GDM1 (cell line): ENCODE data around the gene PCDHA13.
"Not testable (repeated sequence)": the region's sequence is repeated elsewhere in the genome, so short reads cannot be mapped to it uniquely, and the experiment has no call there.

Source experiments
- DNase-seq: peaks from one replicate; lab custom pipeline; 2025; lab: John Stamatoyannopoulos, UW

Gene PCDHA13

DNA sequence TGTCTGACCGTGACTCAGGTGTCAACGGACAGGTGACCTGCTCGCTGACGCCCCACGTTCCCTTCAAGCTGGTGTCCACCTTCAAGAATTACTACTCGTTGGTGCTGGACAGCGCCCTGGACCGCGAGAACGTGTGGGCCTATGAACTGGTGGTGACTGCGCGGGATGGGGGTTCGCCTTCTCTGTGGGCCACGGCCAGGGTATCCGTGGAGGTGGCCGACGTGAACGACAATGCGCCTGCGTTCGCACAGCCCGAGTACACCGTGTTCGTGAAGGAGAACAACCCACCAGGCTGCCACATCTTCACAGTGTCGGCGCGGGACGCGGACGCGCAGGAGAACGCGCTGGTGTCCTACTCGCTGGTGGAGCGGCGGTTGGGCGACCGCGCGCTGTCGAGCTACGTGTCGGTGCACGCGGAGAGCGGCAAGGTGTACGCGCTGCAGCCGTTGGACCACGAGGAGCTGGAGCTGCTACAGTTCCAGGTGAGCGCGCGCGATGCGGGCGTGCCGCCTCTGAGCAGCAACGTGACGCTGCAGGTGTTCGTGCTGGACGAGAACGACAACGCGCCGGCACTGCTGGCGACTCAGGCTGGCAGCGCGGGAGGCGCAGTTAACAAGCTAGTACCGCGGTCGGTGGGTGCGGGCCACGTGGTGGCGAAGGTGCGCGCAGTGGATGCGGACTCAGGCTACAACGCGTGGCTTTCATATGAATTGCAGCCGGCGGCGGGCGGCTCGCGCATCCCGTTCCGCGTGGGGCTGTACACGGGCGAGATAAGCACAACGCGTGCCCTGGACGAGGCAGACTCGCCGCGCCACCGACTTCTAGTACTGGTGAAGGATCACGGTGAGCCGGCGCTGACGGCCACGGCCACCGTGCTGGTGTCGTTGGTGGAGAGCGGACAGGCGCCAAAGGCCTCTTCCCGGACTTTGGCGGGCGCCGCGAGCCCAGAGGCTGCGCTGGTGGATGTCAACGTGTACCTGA lies 11.4 kb upstream of the PCDHA13 start:
- DNase-seq = no peak

- no peak for DNase-seq
These were observed 6.5 kb upstream of the PCDHA13 start, which contains the start of gene PCDHA12 for GRCh38 chr5:140875085-140876065. Gene PCDHA12, plus strand, starts transcription at chr5:140875308. Its CDS starts 165 bp downstream, at chr5:140875473.

- not testable (repeated sequence) for DNase-seq
These were observed 5.2 kb upstream of the PCDHA13 start for GRCh38 chr5:140876541-140877261.

GRCh38 chr5:140877262-140877581 lies 4.7 kb upstream of the PCDHA13 start:
- DNase-seq = no peak

DNA sequence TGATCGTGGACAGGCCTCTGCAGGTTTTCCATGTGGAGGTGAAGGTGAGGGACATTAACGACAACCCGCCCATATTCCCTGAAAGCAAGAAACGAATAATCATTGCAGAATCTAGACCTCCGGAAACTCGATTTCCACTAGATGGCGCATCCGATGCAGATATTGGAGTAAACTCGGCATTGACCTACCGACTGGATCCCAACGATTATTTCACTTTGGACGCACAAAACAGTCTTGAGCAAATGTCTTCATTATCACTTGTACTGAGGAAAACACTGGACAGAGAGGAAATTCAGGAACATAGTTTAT lies 621 bp downstream of the PCDHA13 start:
- DNase-seq = no peak

DNA sequence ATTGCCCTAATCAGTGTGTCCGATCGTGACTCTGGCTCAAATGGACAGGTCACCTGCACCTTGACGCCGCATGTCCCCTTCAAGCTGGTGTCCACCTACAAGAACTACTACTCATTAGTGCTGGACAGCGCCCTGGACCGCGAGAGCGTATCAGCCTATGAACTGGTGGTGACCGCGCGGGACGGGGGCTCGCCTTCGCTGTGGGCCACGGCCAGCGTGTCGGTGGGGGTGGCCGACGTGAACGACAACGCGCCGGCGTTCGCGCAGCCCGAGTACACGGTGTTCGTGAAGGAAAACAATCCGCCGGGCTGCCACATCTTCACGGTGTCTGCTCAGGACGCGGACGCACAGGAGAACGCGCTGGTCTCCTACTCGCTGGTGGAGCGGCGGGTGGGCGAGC lies 1.4 kb downstream of the PCDHA13 start:
- no peak for DNase-seq

GRCh38 chr5:140883927-140884697 lies 2.2 kb downstream of the PCDHA13 start:
- no peak for DNase-seq

- DNase-seq = no peak
These were observed 34.4 kb downstream of the PCDHA13 start for GRCh38 chr5:140916325-140916724.

DNA sequence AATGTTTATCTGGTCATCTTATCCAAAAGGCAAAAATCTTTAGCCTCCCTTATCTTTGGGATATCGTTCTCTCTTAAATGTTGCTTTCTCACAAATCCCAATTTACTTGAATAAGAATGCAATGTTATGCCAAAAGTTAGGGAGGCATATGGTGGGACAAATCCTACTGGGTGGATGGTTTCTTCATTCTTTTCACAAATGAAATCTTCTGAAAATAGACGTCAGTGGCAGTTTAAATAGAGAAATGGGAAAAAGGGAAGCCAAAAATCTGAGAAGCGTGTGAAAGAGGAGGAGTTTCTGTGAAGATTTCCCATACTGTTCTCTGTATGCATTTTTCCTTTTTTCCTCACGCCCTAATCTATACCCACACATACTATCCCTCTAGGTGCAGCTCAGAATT lies 41.7 kb downstream of the PCDHA13 start:
- no peak for DNase-seq

DNA sequence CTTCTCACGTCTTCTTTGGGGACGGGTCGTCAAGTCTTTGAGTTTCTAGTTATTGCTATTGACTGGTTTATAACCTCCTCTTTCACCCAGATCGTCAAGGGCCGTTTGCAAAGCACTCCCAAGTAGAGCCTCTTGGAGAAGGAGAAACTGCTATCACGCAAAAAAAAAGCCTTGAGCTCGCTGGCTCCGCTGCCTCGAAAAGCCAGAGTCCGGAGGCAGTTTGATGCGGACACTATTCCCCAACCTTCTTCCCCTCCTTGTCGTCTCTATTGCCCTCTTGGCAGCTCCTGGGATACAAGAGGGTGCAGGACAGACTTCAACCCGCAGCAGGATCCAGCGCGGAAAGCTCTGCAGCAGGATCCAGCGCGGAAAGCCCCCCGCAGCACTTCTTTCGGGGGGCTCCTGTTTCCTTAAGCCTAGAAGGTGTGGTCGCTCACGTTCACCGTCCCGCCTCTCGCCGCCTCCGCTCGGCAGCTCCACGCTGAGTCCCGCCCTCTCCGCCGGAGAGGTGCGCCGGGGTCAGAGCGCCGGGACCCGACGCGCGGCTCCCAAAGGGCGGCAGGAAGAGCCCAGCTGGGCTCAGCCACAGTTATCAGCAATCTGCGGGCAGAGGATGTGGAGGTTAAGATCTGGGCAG lies 44.0 kb downstream of the PCDHA13 start, which contains the start of gene PCDHAC1:
PCDHAC1 (plus strand) TSS at position 494 of the 637 bp plus-strand sequence. CDS start 594 bp downstream, outside the sequence.
- no peak for DNase-seq

GRCh38 chr5:140926443-140927227 lies 44.7 kb downstream of the PCDHA13 start:
- DNase-seq = no peak

- DNase-seq = no peak
These were observed 45.3 kb downstream of the PCDHA13 start for GRCh38 chr5:140927228-140927573.
